T-helper 1 cell (primary cell): ENCODE data around the gene RPE65.
"Not testable (repeated sequence)": the region's sequence is repeated elsewhere in the genome, so short reads cannot be mapped to it uniquely, and the experiment has no call there.

ENCODE experiments used
- DNase-seq, 5 donors: peaks; one replicate each; pipeline ENCODE4 v3.0.0-alpha.2; 2012 to 2020
- total RNA-seq, 4 donors: gene quantifications; one replicate each; lab custom pipeline; 2026; lab: John Stamatoyannopoulos, UW

Gene RPE65
- total RNA-seq: 0 reads per million in 4 donors

DNA sequence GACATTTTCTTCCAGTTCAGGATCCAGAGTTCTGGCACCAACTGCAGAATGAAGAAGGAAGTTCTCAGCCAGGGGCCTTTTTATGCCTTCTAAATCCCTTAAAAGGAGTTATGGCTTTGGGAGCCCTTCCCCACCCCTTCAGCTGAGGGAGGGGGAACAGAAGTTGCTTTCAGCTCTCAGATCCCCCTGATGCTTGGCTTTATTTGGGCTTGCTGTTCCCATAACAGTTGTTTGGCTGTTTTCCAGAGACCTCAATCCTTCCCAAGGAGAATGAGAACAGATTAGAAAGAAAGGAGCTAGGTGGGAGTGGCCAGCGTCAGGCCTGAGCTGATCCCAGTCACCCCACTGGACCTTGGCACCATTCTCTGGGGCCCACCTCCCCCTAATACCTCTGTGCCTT lies at the start of gene RPE65:
Gene RPE65 (minus strand): TSS at position 54 of the 400 bp plus-strand sequence. CDS start 49 bp downstream, at position 5.
- no peak for DNase-seq

DNA sequence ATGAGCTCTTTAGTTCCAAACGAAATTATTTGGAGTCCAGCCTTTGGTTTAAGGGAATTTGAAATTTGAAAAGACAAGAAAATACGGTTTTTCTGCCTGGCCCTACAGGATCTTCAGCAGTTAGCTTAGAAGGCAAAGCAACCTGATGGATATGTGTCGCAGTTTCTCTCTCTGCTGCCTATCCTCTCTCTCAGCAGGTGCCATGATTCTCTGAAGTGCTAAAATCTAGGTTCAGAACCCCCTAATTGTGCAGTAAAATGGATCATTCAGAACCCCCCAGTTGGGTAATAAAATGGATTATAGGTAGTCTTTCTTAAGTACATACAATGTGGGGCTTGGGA lies 47.6 kb upstream of the RPE65 start:
- DNase-seq: no peak

DNA sequence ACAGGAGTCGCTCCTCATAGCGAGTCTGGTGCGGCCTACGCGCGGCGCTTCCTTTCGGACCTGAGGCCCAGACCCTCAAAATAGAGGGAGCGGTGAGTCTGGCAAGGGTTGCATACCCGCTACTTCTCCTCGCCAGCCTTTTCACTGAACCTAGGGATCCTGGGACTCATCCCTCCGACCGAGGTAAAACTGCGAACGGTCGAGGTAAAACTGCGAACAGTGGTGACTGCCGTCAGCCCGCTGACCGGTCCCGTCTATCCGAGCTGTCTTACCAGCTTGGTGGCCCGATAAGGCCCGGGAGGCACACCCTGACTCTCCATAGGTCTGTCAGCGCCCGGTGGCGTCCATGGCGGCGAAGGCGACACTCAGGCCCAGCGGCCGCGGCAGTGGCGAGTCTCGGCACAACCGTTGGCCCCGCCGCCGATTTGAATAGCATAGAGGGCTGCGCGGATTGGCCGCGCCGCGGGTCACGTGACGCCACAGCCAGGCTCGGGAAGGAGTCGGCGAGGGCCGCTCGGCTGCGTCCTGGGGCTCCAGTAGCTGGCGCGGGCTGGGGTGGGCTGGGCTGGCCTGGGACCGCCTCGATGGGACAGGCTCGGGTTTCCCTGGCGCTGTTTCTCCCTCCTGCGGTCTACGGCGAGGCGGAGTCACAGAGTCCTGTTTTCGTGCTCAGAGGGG lies 47.1 kb upstream of the RPE65 start, which contains the start of gene DEPDC1:
Gene DEPDC1 (minus strand): TSS at position 403 of the 678 bp plus-strand sequence. CDS start 83 bp downstream, at position 320.
- DNase-seq: peak; percentile 57 to 88 (median 64)

DNA sequence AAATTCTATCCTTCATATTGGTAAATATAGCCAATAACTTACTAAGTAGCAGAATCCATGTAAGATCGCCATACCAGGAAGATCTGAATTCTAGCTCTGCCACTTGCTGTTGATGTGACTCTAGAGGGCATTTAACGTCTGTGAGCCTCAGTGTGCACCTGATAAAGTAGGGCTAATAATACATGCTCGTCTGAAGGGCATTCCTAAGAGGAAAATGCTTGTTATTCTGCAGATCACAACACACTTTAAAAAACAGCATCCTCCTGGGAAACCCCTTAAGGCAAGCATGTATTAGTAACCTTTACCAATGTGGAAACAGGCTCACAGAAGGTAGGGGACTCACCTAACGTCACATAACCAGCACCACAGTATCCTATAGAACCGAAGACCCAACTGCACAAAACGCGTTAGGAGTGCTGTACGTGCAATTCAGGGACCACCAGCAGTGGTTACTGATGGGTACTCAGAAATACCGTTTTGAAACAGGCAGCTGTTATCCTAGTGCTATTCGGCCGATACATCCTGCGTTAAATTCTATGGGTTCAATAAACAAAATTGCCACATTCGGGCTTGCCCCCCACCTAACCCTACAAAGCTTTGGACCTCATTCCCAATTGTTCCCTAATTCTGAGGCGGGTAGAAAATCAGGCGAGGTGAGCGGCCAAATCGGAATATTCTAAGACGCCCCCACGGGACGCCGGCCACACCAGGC lies 46.4 kb upstream of the RPE65 start:
- peak in 1 of 5 donors; percentile 33 for DNase-seq

DNA sequence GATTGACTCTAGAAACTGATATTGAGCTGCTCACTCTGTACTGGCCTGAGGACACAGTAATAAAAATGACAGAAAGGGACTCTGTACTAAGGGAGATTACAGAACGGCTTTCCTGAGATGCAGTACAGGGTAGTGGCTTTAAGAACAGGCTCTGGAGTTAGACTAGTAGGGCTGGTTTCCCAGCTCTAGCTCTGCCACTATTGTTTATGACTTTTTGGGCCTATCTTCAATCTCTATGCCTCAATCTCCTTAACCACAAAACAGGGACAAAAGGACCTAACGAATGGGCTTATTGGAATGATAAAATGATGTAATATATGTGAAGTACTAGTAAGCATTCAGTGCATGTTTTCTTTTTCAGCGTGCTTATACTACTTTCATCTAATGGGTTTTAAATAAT lies 45.8 kb upstream of the RPE65 start:
- DNase-seq: peak in 1 of 5 donors; percentile 8

DNA sequence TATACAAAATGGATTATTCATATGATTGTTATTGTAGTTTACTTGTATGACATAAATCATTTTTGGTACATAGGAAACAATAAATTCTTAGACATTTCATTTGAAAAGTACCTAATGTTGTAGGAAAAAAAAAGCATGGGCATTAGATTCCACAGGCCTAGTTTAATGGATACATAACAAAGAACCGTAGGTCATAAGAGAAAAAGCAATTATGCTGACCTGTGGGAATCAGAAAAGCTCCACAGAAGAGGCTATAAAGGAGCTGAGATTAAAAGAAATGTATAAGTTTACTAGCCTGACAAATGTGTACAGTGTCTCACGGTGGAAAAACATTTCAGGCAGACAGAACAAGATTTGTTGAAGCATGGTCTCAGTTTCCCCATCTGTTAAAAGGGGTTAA lies 43.4 kb upstream of the RPE65 start:
- DNase-seq: no peak

DNA sequence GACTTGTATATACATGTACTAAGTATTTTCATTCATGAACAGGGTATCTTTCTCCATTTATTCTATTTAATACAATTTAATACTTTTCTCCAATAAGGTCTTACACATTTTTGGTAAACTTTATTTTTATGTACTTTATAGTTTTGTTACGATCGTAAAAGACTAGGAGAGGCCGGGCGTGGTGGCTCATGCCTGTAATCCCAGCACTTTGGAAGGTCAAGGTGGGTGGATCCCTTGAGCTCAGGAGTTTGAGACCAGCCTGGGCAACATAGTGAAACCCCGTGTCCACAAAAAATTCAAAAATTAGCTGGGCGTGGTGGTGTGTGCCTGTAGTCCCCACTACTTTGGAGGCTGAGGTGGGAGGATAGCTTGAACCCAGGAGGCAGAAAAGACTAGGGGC lies 42.5 kb upstream of the RPE65 start:
- DNase-seq: not testable (repeated sequence)

DNA sequence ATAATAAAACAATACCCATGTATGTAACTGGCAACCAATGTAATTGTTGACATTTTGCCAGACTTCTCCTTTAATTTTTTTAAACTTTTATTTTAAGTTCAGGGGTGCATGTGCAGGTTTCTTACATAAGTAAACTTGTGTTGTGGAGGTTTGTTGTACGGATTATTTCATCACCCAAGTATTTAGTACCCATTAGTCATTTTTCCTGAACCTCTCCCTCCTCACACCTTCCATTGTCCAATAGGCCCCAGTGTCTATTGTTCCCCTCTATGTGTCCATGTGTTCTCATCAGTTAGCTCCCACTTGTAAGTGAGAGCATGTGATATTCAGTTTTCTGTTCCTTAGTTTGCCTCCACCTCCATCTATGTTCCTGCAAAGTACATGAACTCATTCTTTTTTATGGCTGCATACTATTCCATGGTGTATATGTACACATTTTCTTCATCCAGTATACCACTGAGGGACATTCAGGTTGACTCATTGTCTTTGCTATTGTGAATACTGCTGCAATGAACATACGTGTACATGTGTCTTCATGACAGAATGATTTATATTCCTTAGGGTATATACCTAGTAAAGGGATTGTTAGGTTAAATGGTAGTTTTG lies 40.4 kb upstream of the RPE65 start:
- DNase-seq: no peak

DNA sequence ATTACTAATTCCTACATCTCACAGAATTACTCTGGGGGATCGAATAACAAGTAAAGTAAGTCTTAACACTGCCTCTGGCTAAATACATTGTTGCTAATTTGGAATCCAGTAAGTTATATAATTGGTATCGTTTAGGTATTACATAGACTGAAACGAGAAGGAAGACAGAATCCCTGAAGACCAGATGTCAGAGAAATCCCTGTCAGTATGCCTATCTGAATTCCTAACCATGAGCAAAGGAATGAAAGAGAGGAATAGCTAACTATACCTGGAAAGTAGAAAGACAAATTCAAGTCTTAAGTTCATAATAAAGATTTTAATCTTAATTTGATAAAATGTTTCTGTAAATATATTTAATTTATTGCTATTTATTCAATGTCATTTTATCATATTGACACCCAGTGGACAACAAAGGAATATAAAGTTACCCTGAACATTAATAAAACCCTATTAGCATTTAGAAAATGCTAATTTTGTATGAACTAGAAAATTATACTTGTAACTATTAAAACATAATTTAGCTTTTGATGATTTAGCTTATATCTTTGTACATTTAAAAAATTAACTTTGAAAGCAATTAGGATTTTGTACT lies 35.8 kb upstream of the RPE65 start:
- no peak for DNase-seq

DNA sequence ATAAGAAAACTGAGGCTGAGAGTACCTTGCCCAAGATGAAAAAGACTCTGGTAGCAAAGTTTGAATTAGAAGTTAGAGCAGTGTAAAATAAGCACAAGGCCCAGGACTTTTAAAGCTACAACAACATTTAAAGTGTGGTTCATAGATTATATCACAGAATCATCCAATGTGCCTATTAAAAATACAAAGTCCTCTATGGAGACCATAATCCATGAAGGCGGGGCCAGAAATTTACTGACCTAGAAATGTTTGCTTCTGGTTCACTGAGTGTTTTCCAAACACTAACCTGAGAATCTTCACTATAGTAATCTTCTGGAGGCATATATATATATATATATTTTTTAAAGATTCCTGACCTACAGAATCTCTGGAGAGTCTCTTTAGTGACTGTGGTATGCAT lies 34.9 kb upstream of the RPE65 start:
- no peak for DNase-seq

DNA sequence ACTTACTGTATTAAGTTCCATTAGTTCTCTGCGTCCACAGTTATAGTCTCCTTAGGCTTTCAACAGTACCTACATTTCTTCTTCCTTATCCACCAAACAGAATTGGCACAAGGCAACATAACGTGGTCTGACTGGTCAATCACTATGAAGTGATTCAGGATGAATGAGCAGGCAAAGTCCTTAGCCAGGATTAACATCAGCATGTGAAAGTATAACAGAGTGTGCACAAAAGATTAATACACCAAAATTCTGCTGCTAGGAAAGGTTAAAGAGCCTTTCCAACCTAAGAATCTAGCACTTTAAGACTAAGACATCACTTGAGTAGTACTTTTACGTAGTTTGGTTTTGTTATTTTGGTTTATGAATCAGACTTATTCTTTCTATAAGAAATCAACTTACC lies 31.3 kb upstream of the RPE65 start:
- no peak for DNase-seq

DNA sequence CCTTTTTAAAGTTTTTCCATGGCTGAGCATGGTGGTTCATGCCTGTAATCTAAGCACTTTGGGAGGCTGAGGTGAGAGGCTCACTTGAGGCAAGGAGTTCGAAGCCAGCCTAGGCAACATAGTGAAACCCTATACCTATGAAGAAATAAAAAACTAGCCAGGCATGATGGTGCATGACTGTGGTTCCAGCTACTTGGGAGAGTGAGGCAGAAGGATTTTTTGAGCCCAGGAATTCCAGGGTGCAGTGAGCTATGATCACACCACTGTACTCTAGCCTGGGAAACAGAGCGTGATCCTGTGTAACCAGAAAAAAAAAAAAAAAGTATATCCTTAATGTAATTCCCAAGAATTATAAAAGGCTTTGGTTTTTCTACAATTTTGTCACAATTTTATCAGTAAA lies 29.7 kb upstream of the RPE65 start:
- DNase-seq: no peak

DNA sequence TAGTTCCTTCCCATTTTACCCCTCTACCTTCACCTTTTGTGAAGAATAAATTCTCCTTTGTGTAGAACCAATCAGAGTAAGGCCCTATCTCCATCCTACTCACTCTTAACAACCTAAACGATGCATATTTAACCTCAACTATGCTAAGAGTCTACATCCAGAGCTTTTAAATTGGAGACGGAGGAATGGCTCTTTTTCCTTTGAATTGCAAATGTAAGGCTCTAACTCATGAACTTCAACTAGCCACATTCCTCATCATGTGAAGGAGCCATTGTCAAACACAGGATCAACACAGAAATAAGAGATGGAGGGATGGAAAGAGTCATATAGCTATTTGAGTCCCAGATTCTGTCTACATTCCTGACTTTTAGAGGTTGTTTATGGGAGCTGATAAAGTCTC lies 28.9 kb upstream of the RPE65 start:
- no peak for DNase-seq

DNA sequence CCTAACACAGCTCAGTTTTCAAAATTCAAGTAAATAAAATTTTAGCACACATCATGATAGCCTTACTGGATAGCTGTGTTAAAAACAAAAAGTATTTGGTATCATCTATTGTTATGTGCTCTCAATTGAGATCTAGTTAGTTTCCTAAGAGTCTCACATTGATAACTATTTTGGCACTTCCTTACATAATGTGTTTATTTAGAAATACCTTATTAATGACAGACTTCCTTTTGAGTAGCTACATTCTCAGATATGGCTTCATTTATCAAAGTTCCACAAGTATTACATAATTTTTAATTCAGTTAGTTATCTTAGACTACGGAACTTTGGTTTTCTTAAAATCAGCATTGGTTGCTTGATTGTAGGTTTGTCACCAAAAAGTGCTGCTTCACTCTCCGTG lies 26.9 kb upstream of the RPE65 start:
- not testable (repeated sequence) for DNase-seq

DNA sequence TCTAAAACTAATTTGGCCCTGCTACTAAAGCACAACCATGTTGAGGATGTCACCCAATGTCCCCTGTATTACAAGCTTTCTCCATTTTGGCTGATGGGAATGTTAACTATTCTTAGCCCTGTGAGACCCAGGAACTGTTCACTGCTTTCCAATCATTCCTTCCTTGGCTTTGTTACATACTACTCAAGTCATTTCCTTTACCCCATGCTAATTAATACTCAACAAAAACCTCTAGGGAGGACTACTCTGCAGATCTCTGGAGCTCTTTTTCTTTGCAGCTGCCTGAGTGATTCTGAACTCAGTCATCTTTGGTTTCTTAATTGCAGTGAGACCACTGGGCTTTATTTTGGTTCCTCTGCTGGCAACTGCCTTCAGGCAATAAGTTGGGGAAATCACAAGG lies 23.3 kb upstream of the RPE65 start:
- DNase-seq: no peak

DNA sequence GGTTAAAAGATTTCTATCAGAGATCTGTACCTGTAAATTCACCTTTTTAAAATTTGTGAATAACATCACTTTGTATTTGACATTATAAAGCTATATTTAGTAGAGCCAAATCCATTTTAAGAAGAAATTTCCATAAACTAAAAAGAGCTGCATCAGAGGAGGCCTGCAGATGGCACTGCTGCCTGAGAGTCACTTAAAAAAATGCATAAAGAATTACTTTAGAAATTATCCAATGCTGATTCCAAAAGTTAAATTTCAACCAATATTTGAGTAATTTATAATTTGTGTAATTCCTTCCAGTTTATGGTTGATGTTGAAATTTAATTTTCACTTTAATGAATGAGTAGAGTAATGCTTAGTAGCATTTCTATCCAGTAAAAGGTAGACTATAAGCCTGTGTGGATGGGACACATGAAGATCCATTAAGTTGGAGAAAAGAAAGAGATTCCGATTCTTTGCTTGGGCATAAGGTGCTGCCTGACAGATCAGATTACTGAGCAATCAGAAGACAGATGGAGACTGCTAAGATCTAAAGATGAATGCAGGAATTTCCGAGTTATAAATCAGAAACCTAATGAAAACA lies 20.7 kb upstream of the RPE65 start:
- DNase-seq: no peak

DNA sequence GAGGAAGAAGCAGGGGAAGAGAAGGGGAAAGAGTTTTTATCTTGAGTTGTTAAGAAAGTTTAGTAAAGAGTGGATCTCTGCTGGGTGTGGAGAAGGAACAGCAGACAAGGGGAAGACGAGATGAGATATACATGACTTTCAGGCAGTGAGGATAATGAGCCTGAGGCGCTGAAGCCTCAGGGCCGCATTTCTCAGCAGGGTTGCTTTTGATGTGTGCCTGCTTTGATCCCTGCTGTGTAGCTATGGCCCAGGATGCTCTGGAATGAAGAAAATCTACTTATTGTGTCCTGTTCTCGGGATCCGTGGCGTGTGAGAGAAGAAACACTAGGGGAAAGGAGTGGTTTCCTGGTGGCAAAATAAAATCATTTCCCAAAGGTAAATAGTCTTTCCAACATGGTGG lies 15.1 kb upstream of the RPE65 start:
- DNase-seq: no peak

DNA sequence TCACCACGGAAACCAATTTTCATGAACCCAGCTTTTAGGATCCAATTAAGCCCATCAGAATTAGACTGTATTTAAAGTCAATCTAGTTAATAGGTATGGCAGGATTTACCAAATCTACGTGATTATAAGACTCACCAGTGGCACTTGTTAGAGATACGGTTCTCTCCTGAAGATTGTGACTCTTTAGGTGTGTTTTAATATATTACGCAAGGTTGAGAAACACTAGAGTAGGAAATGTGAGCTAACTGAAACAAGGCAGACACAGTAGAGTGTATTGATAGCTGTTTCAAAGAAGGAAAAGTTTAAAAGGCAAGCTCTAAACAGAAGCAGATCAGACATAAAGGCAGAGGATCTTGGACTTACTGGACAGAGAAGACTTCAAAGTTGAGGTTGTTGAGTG lies 11.2 kb upstream of the RPE65 start:
- DNase-seq: no peak

DNA sequence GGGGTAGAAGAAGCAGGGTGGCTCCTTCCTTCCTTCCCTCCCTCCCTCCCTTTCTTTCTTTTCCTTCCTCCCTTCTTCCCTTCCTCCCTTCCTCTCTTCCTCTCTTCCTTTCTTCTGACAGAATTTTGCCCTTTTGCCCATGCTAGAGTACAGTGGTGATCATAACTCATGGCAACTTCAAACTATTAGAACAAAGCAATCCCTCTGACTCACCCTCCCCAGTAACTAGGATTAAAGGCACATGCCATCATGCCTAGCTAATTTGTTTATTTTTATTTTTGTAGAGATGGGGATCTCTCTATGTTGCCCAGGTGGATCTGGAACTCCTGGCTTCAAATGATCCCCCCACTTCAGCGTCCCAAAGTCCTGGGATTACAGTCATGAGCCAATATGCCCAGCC lies 10.0 kb upstream of the RPE65 start:
- DNase-seq: no peak

DNA sequence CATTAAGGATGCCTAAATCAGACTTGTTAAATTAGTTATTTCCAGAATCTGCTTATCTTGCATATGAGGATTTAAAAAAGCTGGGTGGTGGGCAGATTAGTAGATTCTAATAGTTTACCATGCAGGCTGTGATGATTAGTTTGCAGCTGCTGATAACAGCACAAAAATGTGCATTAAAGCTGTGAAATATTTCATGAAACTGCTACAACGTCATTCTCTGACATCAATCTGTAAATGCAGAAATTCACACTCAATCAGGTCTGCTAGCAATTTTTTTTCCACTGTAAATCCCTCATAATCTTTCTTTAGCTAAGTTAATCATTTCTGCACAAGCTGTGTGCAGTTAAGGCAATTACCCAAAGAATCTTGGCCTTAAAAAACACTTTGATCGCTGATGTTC lies 9.3 kb upstream of the RPE65 start:
- DNase-seq: no peak

DNA sequence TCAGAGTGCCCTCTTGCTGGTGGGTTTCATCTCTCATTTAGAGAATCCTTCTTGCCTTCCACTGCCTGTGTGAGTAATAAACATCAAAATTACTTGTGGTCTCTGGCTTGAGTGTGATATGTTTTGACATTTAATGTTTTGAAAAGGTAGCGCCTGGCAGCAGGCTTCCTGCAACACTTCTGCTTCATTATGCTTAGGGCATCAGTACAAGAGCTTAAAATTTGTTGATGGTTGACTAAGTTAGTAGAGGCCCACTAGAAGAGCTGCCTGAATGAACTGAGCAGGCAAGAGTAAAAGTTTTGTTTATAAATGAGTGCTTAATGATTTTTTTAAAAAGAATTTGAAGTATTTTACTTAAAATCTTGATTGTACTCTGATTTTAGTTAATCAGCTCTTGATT lies 6.4 kb upstream of the RPE65 start:
- no peak for DNase-seq

DNA sequence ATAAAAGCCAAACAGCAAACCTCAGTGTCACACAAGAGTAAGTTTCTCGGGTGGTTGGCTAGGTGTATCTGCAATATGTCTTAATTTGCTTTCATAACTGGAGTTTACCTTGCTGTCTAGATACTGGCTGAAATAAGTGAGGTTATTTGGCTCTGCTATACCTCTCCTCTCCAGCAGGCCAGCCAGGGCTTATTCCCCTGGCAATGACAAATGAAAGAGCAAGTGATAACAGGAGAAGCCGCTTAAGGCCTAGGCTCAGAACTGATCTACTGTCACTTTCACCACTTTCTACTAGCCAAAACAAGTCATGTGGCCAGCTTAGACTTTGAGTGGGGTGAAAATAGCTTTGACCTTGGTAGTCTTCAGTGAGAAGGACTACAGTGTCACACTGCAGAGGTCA lies 4.8 kb upstream of the RPE65 start:
- DNase-seq: no peak

DNA sequence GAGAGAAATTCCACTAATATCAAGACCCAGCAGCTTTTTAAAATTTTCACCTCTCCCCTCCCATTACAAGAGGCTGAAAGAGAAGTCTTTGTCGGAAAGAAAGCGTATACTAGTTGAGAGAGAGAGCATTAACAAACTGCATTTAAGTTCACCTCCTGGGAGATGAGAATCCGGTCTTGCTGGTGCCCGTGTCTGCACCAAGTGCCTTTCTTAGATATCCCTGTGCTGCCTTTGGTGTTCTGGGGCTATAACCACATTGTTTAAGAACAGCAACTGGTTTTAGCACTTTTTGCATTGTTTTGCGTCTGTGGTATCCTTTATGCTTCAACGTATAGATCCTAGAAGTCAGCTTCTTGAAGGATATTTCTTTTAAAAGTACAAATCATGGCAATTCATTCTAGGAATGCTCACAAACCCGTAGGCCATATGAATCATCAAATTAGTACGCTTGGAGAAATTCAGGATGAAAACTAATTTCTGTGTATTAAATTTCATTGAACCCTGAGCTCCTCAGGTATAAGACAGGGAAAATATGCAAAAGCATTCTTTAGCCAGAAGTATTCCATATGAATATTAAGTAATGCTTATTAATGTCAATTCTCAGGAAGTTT lies 3.4 kb upstream of the RPE65 start:
- DNase-seq: no peak
